ENCODE results near the gene CACNB4. TPM values are rescaled to one million over a fixed set of nuclear protein-coding genes. Genes with fewer than 3 reads are reported as not detected.

The CACNB4 gene
- total RNA-seq, 1 donor from 2014 or later, result 5.1 TPM

- Mint-ChIP-seq H3K27me3 (ENCODE audit: unreplicated experiment) (no peaks in the 10 kb centered on the region), H3K36me3 (ENCODE audit: unreplicated experiment) (no peaks in the 10 kb centered on the region), H3K4me3 (ENCODE audit: unreplicated experiment) (no peak overlapping the region), H3K27ac (ENCODE audit: unreplicated experiment) (no peak overlapping the region), H3K4me1 (ENCODE audit: low read depth, unreplicated experiment) (no peaks in the 10 kb centered on the region), H3K9me3 (ENCODE audit: unreplicated experiment) (no peaks in the 10 kb centered on the region)
- no peak for TF ChIP-seq CTCF (IDR thresholded peaks at IDR 0.05; ENCODE audit: partially characterized antibody, unreplicated experiment)
- DNase-seq, result no peak
Measured at GRCh38 chr2:151852260-151853069, 246.4 kb downstream of the CACNB4 start.

GRCh38 chr2:151851761-151852160, 247.1 kb downstream of the CACNB4 start:
- no peaks in the 10 kb centered on the region for H3K4me1 Mint-ChIP-seq (ENCODE audit: low read depth, unreplicated experiment)
- TF ChIP-seq CTCF (IDR thresholded peaks at IDR 0.05; ENCODE audit: partially characterized antibody, unreplicated experiment), result no peak
- H3K9me3 Mint-ChIP-seq (ENCODE audit: unreplicated experiment), result no peaks in the 10 kb centered on the region
- no peak overlapping the region for H3K4me3 Mint-ChIP-seq (ENCODE audit: unreplicated experiment)
- H3K27me3 Mint-ChIP-seq (ENCODE audit: unreplicated experiment), result no peaks in the 10 kb centered on the region
- H3K36me3 Mint-ChIP-seq (ENCODE audit: unreplicated experiment), result no peaks in the 10 kb centered on the region
- no peak overlapping the region for H3K27ac Mint-ChIP-seq (ENCODE audit: unreplicated experiment)
- no peak for DNase-seq

GRCh38 chr2:151849413-151850010, 249.3 kb downstream of the CACNB4 start:
- H3K4me3 Mint-ChIP-seq (ENCODE audit: unreplicated experiment), result no peak overlapping the region
- H3K4me1 Mint-ChIP-seq (ENCODE audit: low read depth, unreplicated experiment), result no peaks in the 10 kb centered on the region
- no peak for DNase-seq
- H3K36me3 Mint-ChIP-seq (ENCODE audit: unreplicated experiment), result no peaks in the 10 kb centered on the region
- H3K9me3 Mint-ChIP-seq (ENCODE audit: unreplicated experiment), result no peaks in the 10 kb centered on the region
- no peak for TF ChIP-seq CTCF (IDR thresholded peaks at IDR 0.05; ENCODE audit: partially characterized antibody, unreplicated experiment)
- H3K27ac Mint-ChIP-seq (ENCODE audit: unreplicated experiment), result no peak overlapping the region
- H3K27me3 Mint-ChIP-seq (ENCODE audit: unreplicated experiment), result no peaks in the 10 kb centered on the region

GRCh38 chr2:151845884-151846283, 253.0 kb downstream of the CACNB4 start:
- Mint-ChIP-seq H3K27ac (ENCODE audit: unreplicated experiment) (no peak overlapping the region), H3K36me3 (ENCODE audit: unreplicated experiment) (no peaks in the 10 kb centered on the region), H3K4me1 (ENCODE audit: low read depth, unreplicated experiment) (no peaks in the 10 kb centered on the region), H3K4me3 (ENCODE audit: unreplicated experiment) (no peak overlapping the region), H3K27me3 (ENCODE audit: unreplicated experiment) (no peaks in the 10 kb centered on the region), H3K9me3 (ENCODE audit: unreplicated experiment) (no peaks in the 10 kb centered on the region)
- no peak for DNase-seq
- no peak for TF ChIP-seq CTCF (IDR thresholded peaks at IDR 0.05; ENCODE audit: partially characterized antibody, unreplicated experiment)

- Mint-ChIP-seq H3K27ac (ENCODE audit: unreplicated experiment) (no peak overlapping the region), H3K36me3 (ENCODE audit: unreplicated experiment) (no peaks in the 10 kb centered on the region), H3K27me3 (ENCODE audit: unreplicated experiment) (no peaks in the 10 kb centered on the region), H3K4me1 (ENCODE audit: low read depth, unreplicated experiment) (no peaks in the 10 kb centered on the region), H3K9me3 (ENCODE audit: unreplicated experiment) (no peaks in the 10 kb centered on the region), H3K4me3 (ENCODE audit: unreplicated experiment) (no peak overlapping the region)
- no peak for DNase-seq
- no peak for TF ChIP-seq CTCF (IDR thresholded peaks at IDR 0.05; ENCODE audit: partially characterized antibody, unreplicated experiment)
Measured at GRCh38 chr2:151845481-151845880, 253.4 kb downstream of the CACNB4 start.
